HT1080 (cell line): ENCODE results near the gene NRP2. TPM values are rescaled to one million over a fixed set of nuclear protein-coding genes. Genes with fewer than 3 reads are reported as not detected.

ENCODE experiments used
- DNase-seq: peaks from one replicate; pipeline ENCODE4 v3.0.0-alpha.2; 2015; ENCODE audit warnings: low read depth
- total RNA-seq: library from RNA; depleted of rRNA; stranded (reverse); fragments of >200 nt; shearing (Covaris generic); gene quantifications from 2 replicates; pipeline ENCODE4 v1.2.3, GENCODE V29; 2014

NRP2 gene
- total RNA-seq, 1 experiment from 2014 or later = 62.4 TPM

GRCh38 chr2:205770577-205770976 lies 88.3 kb downstream of the NRP2 start:
- no peak for DNase-seq

GRCh38 chr2:205771031-205771430 lies 88.7 kb downstream of the NRP2 start:
- DNase-seq = no peak

GRCh38 chr2:205771666-205772065 lies 89.4 kb downstream of the NRP2 start:
- no peak for DNase-seq

- no peak for DNase-seq
These were observed 90.7 kb downstream of the NRP2 start for GRCh38 chr2:205772983-205773382.

GRCh38 chr2:205773989-205774388 lies 91.7 kb downstream of the NRP2 start:
- no peak for DNase-seq

GRCh38 chr2:205775097-205775877 lies 93.0 kb downstream of the NRP2 start:
- no peak for DNase-seq

GRCh38 chr2:205776139-205776538 lies 93.8 kb downstream of the NRP2 start:
- DNase-seq = peak; percentile 39

- no peak for DNase-seq
These were observed 94.4 kb downstream of the NRP2 start for GRCh38 chr2:205776720-205777119.

GRCh38 chr2:205778356-205778755 lies 96.1 kb downstream of the NRP2 start:
- DNase-seq = no peak

- DNase-seq = no peak
These were observed 98.3 kb downstream of the NRP2 start for GRCh38 chr2:205780645-205781044.

- no peak for DNase-seq
These were observed 99.1 kb downstream of the NRP2 start for GRCh38 chr2:205781244-205781931.

- no peak for DNase-seq
These were observed 100.6 kb downstream of the NRP2 start for GRCh38 chr2:205782941-205783340.

GRCh38 chr2:205783872-205784499 lies 101.7 kb downstream of the NRP2 start:
- DNase-seq = no peak

GRCh38 chr2:205785507-205786260 lies 103.4 kb downstream of the NRP2 start:
- no peak for DNase-seq

GRCh38 chr2:205786976-205787375 lies 104.7 kb downstream of the NRP2 start:
- DNase-seq = no peak

- DNase-seq = no peak
These were observed 105.5 kb downstream of the NRP2 start for GRCh38 chr2:205787761-205788160.

GRCh38 chr2:205789906-205790305 lies 107.6 kb downstream of the NRP2 start:
- DNase-seq = no peak

GRCh38 chr2:205792908-205793307 lies 110.6 kb downstream of the NRP2 start:
- no peak for DNase-seq

GRCh38 chr2:205796805-205797313 lies 114.6 kb downstream of the NRP2 start:
- DNase-seq = no peak

GRCh38 chr2:205797866-205798265 lies 115.6 kb downstream of the NRP2 start:
- no peak for DNase-seq

GRCh38 chr2:205800224-205800623 lies 117.9 kb downstream of the NRP2 start:
- DNase-seq = no peak
